ENCODE measurements around the gene PTTG2. TPM values are rescaled to one million over a fixed set of nuclear protein-coding genes. Genes with fewer than 3 reads are reported as not detected.
A peak's percentile ranks its signal among the peaks of the same experiment; 100 is the strongest.

The PTTG2 gene
- total and polyA plus RNA-seq, 2 of the 13 experiments (the other 11 are each of a cell fraction or from before 2014, with no cell fraction given), result not detected

DNA sequence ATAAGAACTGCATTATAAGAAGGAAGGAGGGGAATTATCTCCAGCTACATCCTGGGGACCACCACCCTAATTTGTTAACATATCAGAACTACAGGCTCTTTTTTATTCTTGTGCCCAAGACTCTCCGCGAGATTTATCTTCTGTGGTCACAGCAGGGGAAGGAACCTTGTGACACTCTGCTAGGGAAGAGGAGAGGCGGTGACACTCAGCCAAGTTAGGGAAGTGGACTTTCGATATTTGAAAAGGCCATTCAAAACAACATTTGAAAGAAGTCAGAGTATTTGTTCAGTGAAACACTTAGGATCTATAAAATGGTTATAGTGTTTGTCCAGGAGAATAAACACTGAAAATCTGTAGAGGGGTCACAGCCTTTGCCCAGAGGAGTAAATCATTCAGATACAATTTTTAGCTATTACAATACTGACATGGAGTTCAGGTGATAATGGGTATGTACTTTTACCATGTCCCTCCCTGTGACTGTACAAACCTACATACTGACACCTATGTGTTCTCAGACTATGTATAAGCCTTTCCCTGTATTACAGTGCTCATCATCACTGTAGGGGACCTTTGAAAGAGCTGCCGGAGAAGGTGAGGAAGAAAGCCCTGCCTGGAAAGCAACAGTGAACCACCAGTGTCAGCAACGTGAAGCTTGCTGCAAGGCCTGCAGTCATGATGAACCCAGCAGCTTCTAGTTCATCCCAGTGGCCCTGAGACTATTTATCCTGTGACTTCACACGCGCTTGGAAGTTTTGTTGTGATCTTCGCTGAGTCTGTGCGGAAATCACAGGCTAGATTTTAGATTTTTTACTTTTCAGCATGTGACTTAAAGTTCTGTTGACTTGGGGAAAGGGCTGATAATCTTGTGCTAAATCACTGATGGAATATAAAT, 8.5 kb upstream of the PTTG2 start (continued):
- TF ChIP-seq DPF2 (CRISPR knock-in tag; IDR thresholded peaks at IDR 0.05; ENCODE audit: borderline replicate concordance, low read depth) (0 out of 2 replicates have a peak, but pooled peaks have one; percentile 8), HMG20A (CRISPR knock-in tag; IDR thresholded peaks at IDR 0.05; ENCODE audit: borderline replicate concordance) (peak; percentile 39; the same call in 1 of the 2 replicates), MZF1 (CRISPR knock-in tag; IDR thresholded peaks at IDR 0.05; ENCODE audit: borderline replicate concordance) (no peak), ATF7 (IDR thresholded peaks at IDR 0.05) (no peak), ATF7 (CRISPR knock-in tag; IDR thresholded peaks at IDR 0.05) (no peak), NR2F2 (IDR thresholded peaks at IDR 0.05; ENCODE audit: borderline replicate concordance, low read depth) (peak; percentile 94), KDM6A (CRISPR knock-in tag; IDR thresholded peaks at IDR 0.05; ENCODE audit: low read depth) (0 out of 2 replicates have a peak, but pooled peaks have one; percentile 19), HDAC1 (CRISPR knock-in tag; IDR thresholded peaks at IDR 0.05) (peak; percentile 54; the same call in 1 of the 2 replicates), ELF3 (CRISPR knock-in tag; IDR thresholded peaks at IDR 0.05) (0 out of 2 replicates have a peak, but pooled peaks have one; percentile 25), CBX5 (CRISPR knock-in tag; IDR thresholded peaks at IDR 0.05; ENCODE audit: borderline replicate concordance) (no peak), NR2F6 (IDR thresholded peaks at IDR 0.05) (peak; percentile 88), NR2F6 (CRISPR knock-in tag; IDR thresholded peaks at IDR 0.05) (0 out of 2 replicates have a peak, but pooled peaks have one; percentile 26), NFIC (IDR thresholded peaks at IDR 0.05; ENCODE audit: low read length) (peak; percentile 43; the same call in 1 of the 2 replicates), EP300 (IDR thresholded peaks at IDR 0.05; ENCODE audit: low read depth in 2 of 2, low read length in 2 of 2) (peak in 1 of 2 experiments; percentile 30; a peak in 2 of 4 replicates), EP300 (CRISPR knock-in tag; IDR thresholded peaks at IDR 0.05; ENCODE audit: borderline replicate concordance) (no peak), ZSCAN21 (CRISPR knock-in tag; IDR thresholded peaks at IDR 0.05; ENCODE audit: borderline replicate concordance) (no peak), ZFY (CRISPR knock-in tag; IDR thresholded peaks at IDR 0.05) (no peak), TBX2 (CRISPR knock-in tag; IDR thresholded peaks at IDR 0.05; ENCODE audit: borderline replicate concordance) (peak; percentile 13; the same call in 1 of the 2 replicates), SOX5 (CRISPR knock-in tag; IDR thresholded peaks at IDR 0.05; ENCODE audit: borderline replicate concordance) (peak; percentile 27; the same call in 1 of the 2 replicates), HHEX (CRISPR knock-in tag; IDR thresholded peaks at IDR 0.05) (peak; percentile 80)
- TF ChIP-seq, protein P1, sequence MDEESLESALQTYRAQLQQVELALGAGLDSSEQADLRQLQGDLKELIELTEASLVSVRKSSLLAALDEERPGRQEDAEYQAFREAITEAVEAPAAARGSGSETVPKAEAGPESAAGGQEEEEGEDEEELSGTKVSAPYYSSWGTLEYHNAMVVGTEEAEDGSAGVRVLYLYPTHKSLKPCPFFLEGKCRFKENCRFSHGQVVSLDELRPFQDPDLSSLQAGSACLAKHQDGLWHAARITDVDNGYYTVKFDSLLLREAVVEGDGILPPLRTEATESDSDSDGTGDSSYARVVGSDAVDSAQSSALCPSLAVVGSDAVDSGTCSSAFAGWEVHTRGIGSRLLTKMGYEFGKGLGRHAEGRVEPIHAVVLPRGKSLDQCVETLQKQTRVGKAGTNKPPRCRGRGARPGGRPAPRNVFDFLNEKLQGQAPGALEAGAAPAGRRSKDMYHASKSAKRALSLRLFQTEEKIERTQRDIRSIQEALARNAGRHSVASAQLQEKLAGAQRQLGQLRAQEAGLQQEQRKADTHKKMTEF (CRISPR knock-in tag; IDR thresholded peaks at IDR 0.05), result peak; percentile 40; the same call in 1 of the 2 replicates
- TF ChIP-seq, protein P2, sequence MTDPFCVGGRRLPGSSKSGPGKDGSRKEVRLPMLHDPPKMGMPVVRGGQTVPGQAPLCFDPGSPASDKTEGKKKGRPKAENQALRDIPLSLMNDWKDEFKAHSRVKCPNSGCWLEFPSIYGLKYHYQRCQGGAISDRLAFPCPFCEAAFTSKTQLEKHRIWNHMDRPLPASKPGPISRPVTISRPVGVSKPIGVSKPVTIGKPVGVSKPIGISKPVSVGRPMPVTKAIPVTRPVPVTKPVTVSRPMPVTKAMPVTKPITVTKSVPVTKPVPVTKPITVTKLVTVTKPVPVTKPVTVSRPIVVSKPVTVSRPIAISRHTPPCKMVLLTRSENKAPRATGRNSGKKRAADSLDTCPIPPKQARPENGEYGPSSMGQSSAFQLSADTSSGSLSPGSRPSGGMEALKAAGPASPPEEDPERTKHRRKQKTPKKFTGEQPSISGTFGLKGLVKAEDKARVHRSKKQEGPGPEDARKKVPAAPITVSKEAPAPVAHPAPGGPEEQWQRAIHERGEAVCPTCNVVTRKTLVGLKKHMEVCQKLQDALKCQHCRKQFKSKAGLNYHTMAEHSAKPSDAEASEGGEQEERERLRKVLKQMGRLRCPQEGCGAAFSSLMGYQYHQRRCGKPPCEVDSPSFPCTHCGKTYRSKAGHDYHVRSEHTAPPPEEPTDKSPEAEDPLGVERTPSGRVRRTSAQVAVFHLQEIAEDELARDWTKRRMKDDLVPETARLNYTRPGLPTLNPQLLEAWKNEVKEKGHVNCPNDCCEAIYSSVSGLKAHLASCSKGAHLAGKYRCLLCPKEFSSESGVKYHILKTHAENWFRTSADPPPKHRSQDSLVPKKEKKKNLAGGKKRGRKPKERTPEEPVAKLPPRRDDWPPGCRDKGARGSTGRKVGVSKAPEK (CRISPR knock-in tag; IDR thresholded peaks at IDR 0.05; ENCODE audit: borderline replicate concordance), result no peak
- TF ChIP-seq, protein P3, sequence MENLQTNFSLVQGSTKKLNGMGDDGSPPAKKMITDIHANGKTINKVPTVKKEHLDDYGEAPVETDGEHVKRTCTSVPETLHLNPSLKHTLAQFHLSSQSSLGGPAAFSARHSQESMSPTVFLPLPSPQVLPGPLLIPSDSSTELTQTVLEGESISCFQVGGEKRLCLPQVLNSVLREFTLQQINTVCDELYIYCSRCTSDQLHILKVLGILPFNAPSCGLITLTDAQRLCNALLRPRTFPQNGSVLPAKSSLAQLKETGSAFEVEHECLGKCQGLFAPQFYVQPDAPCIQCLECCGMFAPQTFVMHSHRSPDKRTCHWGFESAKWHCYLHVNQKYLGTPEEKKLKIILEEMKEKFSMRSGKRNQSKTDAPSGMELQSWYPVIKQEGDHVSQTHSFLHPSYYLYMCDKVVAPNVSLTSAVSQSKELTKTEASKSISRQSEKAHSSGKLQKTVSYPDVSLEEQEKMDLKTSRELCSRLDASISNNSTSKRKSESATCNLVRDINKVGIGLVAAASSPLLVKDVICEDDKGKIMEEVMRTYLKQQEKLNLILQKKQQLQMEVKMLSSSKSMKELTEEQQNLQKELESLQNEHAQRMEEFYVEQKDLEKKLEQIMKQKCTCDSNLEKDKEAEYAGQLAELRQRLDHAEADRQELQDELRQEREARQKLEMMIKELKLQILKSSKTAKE (CRISPR knock-in tag; IDR thresholded peaks at IDR 0.05; ENCODE audit: borderline replicate concordance), result peak; percentile 23; the same call in 1 of the 2 replicates

Measured in HepG2 (cell line).